Fibroblast of pulmonary artery (primary cell): ENCODE results near the gene VWA8.

ENCODE experiments used
- DNase-seq: peaks from one replicate; pipeline ENCODE4 v3.0.0-alpha.2; 2010; ENCODE audit warnings: low read depth
- H3K4me3 ChIP-seq: replicated peaks from 2 replicates; pipeline ENCODE4 v1.5.1; 2011; ENCODE audit warnings: low read depth, mild to moderate bottlenecking, control low read depth, low read length, moderate library complexity
- TF ChIP-seq, protein P1 (sequence below): IDR thresholded peaks from 2 replicates; pipeline ENCODE4 v1.5.1; 2011; ENCODE audit warnings: mild to moderate bottlenecking, control low read depth, low read length, inconsistent platforms; ENCODE audit errors: missing control alignments

Gene VWA8

DNA sequence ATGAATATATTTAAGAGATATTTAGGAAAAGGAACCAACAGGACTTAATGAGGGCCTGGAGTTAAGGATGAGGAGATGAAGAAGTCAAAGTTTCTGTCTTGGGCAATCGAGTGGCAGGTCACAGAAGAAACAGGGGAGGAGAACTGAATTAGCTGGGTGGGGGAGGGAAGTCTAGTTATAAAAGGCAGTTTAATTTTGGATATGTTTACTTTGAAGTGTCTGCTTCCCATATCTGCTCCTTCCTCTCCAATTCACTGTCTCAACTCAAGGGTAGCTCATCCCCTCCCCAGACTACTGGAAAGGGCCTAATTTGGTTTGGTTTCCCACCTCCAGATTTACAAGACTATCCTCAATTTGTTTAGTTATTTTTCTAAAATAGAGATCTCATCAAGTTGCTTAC is 195.9 kb downstream of the VWA8 start:
- TF ChIP-seq, protein P1, sequence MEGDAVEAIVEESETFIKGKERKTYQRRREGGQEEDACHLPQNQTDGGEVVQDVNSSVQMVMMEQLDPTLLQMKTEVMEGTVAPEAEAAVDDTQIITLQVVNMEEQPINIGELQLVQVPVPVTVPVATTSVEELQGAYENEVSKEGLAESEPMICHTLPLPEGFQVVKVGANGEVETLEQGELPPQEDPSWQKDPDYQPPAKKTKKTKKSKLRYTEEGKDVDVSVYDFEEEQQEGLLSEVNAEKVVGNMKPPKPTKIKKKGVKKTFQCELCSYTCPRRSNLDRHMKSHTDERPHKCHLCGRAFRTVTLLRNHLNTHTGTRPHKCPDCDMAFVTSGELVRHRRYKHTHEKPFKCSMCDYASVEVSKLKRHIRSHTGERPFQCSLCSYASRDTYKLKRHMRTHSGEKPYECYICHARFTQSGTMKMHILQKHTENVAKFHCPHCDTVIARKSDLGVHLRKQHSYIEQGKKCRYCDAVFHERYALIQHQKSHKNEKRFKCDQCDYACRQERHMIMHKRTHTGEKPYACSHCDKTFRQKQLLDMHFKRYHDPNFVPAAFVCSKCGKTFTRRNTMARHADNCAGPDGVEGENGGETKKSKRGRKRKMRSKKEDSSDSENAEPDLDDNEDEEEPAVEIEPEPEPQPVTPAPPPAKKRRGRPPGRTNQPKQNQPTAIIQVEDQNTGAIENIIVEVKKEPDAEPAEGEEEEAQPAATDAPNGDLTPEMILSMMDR, result no peak
- no peak for DNase-seq
- no peak overlapping the region for H3K4me3 ChIP-seq

DNA sequence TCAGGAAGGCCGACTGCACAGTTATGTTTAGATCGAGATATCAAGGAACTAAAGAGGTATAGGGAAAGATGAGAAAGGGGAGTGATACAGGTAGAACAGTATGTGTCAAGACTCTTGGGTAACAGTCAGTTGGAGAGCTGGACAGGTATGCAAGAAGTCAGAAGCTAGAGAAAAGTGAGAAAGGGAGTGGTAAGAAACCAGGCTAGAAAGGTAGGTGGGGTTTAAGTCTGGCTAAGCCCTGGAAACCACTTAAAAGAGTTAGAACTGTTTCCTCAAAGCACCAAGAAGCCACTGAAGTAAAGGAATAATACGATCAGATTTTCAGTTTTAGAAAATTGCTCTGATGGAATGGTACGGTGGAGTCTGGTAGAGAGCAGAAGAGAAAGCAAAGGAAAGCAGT is 196.4 kb downstream of the VWA8 start:
- no peak for DNase-seq
- TF ChIP-seq, protein P1, result no peak
- H3K4me3 ChIP-seq, result no peak overlapping the region

DNA sequence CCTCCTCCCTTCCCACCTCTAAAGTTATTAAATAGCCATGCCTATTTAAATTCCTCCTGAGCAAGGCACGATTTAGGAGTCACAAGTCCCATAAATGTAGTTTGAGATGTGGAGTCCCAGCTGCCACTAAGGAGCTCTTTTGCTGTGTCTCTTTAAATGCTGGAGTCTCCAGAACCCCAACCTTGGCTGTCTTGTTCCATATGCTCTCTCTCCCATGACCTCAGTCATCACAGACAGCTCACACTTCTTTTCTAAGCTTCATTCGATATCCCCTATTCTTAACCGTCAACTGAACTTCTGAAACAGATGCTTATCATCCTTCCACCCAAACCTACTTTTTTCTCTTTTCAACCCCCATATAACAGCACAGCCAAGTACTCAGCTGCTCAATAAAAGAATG is 197.1 kb downstream of the VWA8 start:
- no peak for DNase-seq
- H3K4me3 ChIP-seq, result no peak overlapping the region
- TF ChIP-seq, protein P1, result no peak

DNA sequence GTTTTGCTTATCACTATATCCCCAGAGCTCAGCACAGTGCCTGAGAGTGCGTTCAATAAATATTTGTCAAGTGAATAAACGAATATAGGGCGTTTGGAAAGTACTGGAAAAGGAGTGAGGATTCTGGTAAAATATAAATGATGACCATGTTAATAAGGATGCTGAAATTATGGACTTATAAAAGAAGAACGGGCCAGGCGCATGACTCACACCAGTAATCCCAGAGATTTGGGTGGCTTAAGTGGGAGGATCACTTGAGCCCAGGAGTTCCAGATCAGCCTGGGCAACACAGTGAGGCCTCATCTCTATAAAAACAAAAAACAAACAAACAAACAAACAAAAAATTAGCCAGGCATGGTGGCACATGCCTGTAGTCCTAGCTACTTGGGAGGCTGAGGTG is 198.1 kb downstream of the VWA8 start:
- TF ChIP-seq, protein P1, result no peak

DNA sequence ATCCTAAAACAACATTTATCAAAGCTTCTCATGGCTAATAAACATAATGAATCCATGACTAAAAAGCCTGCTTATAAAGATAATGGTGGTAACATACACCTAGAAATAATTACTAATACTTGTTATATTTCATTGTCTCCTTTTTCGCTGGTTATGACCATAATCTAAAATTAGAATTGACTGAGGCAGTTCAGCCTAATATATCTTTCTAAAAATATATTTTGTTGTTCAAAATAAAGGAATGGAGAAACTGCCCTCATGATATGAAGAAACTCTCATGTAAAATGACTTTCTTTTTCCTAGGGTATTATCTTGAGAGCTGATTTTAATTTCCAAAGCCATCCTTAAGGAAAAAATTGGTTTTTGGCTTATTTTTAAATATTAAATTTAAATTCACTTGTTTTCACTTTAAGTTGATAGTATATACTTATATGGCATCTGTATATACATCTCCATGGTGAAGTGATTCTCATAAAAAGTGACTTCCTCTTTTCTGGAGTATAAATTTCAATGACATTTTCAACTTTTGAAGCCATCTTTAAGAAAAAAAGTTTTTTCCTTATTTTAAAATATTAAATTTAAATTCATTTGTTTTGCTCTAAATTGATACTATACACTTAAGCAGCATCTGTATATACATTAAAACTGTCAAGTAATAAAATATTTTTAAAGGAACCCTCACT is 204.6 kb downstream of the VWA8 start:
- no peak overlapping the region for H3K4me3 ChIP-seq
- TF ChIP-seq, protein P1, result no peak
- no peak for DNase-seq

More for the DNA sequence above, 198.1 kb downstream of the VWA8 start:
- no peak overlapping the region for H3K4me3 ChIP-seq
- DNase-seq, result no peak

DNA sequence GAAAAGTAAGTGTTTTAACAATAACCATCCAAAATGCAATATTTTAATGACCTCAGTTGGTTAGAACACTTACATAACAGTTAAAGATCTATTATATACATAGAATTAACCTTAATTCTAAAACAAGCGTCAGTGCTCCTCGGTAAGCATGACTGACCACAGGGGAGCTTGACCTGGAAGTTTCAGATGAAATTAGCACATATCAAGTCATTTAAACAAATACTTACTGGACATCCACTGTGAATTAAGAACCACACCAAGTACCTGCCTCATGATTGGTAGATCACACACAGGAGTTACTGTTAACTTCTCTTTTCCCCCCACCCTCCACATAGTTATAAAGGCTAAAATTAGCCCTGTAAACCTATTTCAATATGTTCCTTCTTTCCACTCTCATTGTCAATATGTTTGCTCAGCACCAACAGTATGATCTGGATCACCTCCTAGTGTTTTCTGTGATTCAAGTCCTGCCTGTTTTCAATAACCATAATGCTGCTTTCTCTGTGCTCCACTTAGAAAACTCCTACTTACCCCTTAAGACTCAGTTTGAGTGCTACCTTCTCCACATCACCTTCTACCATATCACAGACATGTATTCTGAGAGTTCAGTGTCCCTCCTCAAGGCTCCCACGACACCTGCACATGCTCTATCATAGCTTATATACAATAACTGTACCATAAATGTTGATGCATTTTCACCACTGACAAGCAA is 209.0 kb downstream of the VWA8 start:
- DNase-seq, result no peak
- H3K4me3 ChIP-seq, result no peak overlapping the region
- TF ChIP-seq, protein P1, result no peak
